B cell (primary cell): ENCODE data around the gene SCN3B.

Experiments used
- CTCF ChIP-seq: fragments of 200-600 bp; IDR thresholded peaks from one replicate; pipeline ENCODE4 v1.8.0; 2022; ENCODE audit warnings: antibody characterized with exemption, mild to moderate bottlenecking
- EZH2 ChIP-seq: IDR thresholded peaks from 2 replicates; pipeline ENCODE4 v1.6.1; 2012; ENCODE audit warnings: borderline replicate concordance, low read depth, mild to moderate bottlenecking, moderate library complexity, low read length; ENCODE audit not compliant: insufficient read depth, poor library complexity, severe bottlenecking

- TF ChIP-seq EZH2 (no peak), CTCF (no peak)
Measured at GRCh38 chr11:123674297-123674696, 19.9 kb upstream of the SCN3B start.
